Measurements from ENCODE around the gene LDB2.

LDB2 gene

DNA sequence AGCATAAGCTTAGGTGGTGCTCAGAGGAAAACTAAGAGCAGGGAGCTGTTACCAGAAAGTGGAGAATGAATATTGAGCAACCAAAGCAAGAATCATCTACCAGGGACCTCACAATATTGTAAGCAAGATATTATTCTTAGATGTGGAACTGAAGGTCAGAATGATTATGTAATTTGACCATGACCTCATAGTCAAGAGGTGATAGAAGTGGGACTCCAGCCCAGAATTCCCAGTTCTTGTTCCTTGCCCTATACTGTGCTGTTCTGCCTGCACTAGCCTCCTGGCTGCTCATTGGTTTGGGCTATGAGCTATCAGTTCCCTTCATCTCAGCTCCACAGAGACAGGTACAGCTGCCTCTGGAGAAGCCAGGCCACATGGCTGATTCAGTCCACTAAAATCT is 229.4 kb downstream of the LDB2 start:
- no peak overlapping the region for H3K4me3 ChIP-seq (ENCODE audit: low read depth, low read length)
- in situ Hi-C loops (cut with HindIII; ENCODE audit: low sequenced_read_pairs) = no loop called here
- no peak for DNase-seq (ENCODE audit: low read depth, low spot score)
- TF ChIP-seq, protein P1, sequence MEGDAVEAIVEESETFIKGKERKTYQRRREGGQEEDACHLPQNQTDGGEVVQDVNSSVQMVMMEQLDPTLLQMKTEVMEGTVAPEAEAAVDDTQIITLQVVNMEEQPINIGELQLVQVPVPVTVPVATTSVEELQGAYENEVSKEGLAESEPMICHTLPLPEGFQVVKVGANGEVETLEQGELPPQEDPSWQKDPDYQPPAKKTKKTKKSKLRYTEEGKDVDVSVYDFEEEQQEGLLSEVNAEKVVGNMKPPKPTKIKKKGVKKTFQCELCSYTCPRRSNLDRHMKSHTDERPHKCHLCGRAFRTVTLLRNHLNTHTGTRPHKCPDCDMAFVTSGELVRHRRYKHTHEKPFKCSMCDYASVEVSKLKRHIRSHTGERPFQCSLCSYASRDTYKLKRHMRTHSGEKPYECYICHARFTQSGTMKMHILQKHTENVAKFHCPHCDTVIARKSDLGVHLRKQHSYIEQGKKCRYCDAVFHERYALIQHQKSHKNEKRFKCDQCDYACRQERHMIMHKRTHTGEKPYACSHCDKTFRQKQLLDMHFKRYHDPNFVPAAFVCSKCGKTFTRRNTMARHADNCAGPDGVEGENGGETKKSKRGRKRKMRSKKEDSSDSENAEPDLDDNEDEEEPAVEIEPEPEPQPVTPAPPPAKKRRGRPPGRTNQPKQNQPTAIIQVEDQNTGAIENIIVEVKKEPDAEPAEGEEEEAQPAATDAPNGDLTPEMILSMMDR (IDR thresholded peaks at IDR 0.05; ENCODE audit: low read depth, low read length) = no peak

DNA sequence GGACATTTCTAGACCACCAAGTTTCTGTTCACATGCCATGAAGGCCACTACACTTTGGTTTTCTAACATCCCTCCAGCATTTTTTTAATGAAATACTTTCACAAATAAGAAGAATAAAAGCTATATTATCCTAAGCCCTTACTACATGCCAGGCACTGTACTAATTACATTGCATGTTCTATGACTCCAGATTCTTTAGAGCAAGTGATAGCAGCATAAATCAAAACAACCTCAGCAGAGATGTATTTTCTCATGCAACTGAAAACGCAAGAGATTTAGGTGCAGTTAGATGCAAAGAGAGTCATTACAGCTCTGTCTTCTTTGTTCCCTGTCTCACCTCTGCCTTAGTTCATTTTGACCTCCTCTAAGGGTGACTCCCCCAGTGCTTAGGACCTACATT is 230.0 kb downstream of the LDB2 start:
- in situ Hi-C loops (cut with HindIII; ENCODE audit: low sequenced_read_pairs) = no loop called here
- TF ChIP-seq, protein P1 (IDR thresholded peaks at IDR 0.05; ENCODE audit: low read depth, low read length) = no peak
- no peak for DNase-seq (ENCODE audit: low read depth, low spot score)
- H3K4me3 ChIP-seq (ENCODE audit: low read depth, low read length) = no peak overlapping the region

DNA sequence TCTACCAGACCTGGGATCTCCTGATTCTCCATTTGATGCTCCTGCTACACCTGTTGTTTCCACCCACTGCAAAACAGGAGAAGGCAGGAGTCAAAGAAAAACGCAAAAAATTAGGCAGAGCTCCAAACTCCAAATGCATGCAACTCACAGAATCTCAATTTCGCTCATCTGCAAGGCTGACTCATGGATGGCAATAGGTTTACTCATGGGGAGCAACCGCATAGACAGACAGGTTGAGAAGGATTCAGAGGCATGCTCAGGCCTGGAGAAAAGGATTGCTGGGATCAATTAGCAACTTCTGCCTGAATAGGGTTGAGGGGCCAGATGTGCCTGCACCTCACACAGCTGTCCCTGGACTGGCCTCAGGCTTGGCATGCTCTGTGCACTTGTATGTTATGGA is 231.0 kb downstream of the LDB2 start:
- in situ Hi-C loops (cut with HindIII; ENCODE audit: low sequenced_read_pairs) = no loop called here
- peak; percentile 80 for DNase-seq (ENCODE audit: low read depth, low spot score)
- no peak overlapping the region for H3K4me3 ChIP-seq (ENCODE audit: low read depth, low read length)
- TF ChIP-seq, protein P1 (IDR thresholded peaks at IDR 0.05; ENCODE audit: low read depth, low read length) = no peak

DNA sequence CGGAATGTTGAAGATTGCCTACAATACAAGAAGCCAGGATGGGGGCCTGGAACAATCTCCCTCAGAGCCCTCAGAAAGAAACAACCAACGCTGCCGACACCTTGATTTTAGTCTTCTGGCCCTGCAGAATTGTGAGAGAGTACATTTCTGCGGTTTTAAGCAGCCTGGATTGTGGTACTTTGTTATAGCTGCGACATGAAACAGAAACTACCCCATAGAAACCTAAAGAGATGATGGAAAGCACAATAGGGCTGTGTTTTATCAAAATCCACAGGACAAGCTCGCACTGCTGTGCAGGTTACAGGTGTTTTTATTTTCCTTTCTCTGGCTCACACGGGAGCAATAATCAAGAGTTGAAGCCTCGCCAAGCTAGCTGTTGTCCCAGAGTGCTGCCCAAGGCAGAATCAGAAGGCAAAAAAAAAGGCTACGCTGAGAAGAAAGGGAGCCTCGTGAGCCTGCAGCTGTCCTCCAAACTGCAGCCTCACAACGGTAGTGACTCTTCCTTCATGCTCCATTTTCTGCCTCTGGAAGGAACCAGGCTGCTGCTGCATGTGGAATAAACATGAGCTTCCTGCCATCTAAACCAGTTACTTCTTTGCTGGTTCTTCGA is 232.4 kb downstream of the LDB2 start:
- DNase-seq (ENCODE audit: low read depth, low spot score) = no peak
- no peak overlapping the region for H3K4me3 ChIP-seq (ENCODE audit: low read depth, low read length)
- in situ Hi-C loops (cut with HindIII; ENCODE audit: low sequenced_read_pairs) = no loop called here
- TF ChIP-seq, protein P1 (IDR thresholded peaks at IDR 0.05; ENCODE audit: low read depth, low read length) = no peak

DNA sequence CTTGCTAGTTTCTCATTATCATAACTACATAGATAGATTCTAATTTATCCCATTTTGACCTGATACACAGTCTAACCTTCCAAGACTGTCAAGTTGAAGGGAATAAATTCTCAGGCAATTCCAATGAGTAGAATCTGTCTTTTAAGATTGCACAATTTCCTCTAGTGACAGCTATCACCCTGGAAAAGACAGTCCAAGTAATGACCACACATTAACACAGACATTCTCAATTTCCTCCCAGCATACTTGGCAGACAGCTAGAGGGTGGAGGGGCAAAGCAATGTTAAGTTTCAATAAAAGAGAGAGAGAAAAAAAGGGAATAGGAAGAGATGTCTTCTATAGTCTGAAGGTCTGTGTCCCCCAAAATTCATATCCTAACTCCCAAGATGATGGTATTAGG is 234.7 kb downstream of the LDB2 start:
- in situ Hi-C loops (cut with HindIII; ENCODE audit: low sequenced_read_pairs) = no loop called here
- no peak for DNase-seq (ENCODE audit: low read depth, low spot score)
- no peak overlapping the region for H3K4me3 ChIP-seq (ENCODE audit: low read depth, low read length)
- TF ChIP-seq, protein P1 (IDR thresholded peaks at IDR 0.05; ENCODE audit: low read depth, low read length) = no peak

DNA sequence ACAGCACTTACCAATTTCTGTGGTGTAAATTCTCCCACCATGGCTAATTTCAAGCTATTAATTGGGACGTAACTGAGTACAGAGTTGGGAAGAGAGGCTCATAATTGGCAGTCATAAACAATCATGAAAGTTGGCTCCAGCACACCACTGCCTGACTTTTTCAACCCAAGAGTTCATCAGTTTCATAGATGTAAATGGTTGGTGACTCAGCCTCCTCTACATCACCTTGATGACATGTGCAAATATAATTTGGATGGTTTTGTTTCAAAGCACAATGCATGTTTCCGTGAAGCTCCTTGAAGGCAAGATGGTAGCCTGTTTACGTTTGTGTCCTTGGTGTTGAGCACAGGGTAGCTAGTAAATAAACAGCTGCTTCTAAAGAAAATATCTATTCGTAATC is 235.1 kb downstream of the LDB2 start:
- in situ Hi-C loops (cut with HindIII; ENCODE audit: low sequenced_read_pairs) = no loop called here
- no peak for DNase-seq (ENCODE audit: low read depth, low spot score)
- TF ChIP-seq, protein P1 (IDR thresholded peaks at IDR 0.05; ENCODE audit: low read depth, low read length) = no peak

DNA sequence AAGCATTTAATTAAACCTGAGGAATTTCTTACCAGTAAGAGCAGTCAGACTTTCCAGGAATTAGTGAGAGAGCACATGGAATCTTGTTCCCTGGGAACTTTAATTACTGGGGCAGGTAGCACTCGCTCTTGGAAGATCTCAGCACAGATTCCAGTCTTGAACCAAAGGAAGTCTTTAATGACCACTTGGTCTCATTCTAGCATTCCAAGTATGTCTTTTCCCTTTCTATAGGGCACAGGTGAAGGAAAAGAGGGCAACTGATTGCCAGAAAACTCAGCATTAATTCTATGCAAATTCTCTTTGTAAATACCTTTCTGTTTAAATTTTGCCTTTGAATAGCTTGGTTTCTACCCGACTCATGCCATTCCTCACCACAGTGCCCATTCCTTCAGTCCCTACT is 236.6 kb downstream of the LDB2 start:
- H3K4me3 ChIP-seq (ENCODE audit: low read depth, low read length) = no peak overlapping the region
- no peak for DNase-seq (ENCODE audit: low read depth, low spot score)
- in situ Hi-C loops (cut with HindIII; ENCODE audit: low sequenced_read_pairs) = no loop called here
- TF ChIP-seq, protein P1 (IDR thresholded peaks at IDR 0.05; ENCODE audit: low read depth, low read length) = no peak

More for the DNA sequence above, 235.1 kb downstream of the LDB2 start:
- no peak overlapping the region for H3K4me3 ChIP-seq (ENCODE audit: low read depth, low read length)
